Naive thymus-derived CD8-positive, alpha-beta T cell (primary cell): ENCODE measurements around the gene TMEFF2. TPM values are rescaled to one million over a fixed set of nuclear protein-coding genes. Genes with fewer than 3 reads are reported as not detected.

Source experiments
- ATAC-seq, 2 donors: fragments of 150-1000 bp; cut with Tn5 transposase in 1 of 2; sonication (Bioruptor Pico), chemical (Tn5 transposase) in 1 of 2; 1 replicate in 1 of 2; 2 replicates in 1 of 2; pipeline ENCODE4 v1.10.0; 2021; ENCODE audit warnings: mild to moderate bottlenecking in 2 of 2, moderate library complexity in 2 of 2
- POLR2A ChIA-PET: fragments of 350-600 bp; sonication (Branson Sonifier 250); formaldehyde crosslinking; loops from one replicate; lab custom pipeline; 2021; ENCODE audit warnings: antibody characterized with exemption; lab: Charles Lee
- DNase-seq, 10 donors: peaks; one replicate each; pipeline versions ENCODE4 v3.0.0 to v3.0.0-alpha.2; 2020 to 2022
- H3K27ac Mint-ChIP-seq, 10 donors: one replicate each; pipeline ENCODE4 v1.8.0; 2020 to 2022; ENCODE audit warnings: mild to moderate bottlenecking in 10 of 10, mixed read lengths in 10 of 10, moderate library complexity in 4 of 10, inconsistent platforms in 1 of 10
- H3K27me3 Mint-ChIP-seq, 5 donors: one replicate each; pipeline ENCODE4 v1.8.0; 2021 to 2022; ENCODE audit warnings: mixed read lengths in 5 of 5
- H3K36me3 Mint-ChIP-seq, 3 donors: one replicate each; pipeline ENCODE4 v1.8.0; 2020 to 2022; ENCODE audit warnings: mixed read lengths in 3 of 3, mild to moderate bottlenecking in 2 of 3, inconsistent platforms in 1 of 3
- H3K4me1 Mint-ChIP-seq, 4 donors: one replicate each; pipeline ENCODE4 v1.8.0; 2021 to 2022; ENCODE audit warnings: mixed read lengths in 4 of 4
- H3K4me3 Mint-ChIP-seq, 10 donors: one replicate each; pipeline ENCODE4 v1.8.0; 2020 to 2022; ENCODE audit warnings: mild to moderate bottlenecking in 10 of 10, mixed read lengths in 10 of 10, moderate library complexity in 6 of 10, inconsistent platforms in 1 of 10
- H3K9me3 Mint-ChIP-seq, 9 donors: one replicate each; pipeline ENCODE4 v1.8.0; 2020 to 2022; ENCODE audit warnings: mixed read lengths in 9 of 9, mild to moderate bottlenecking in 3 of 9, inconsistent platforms in 1 of 9, moderate library complexity in 1 of 9
- polyA plus RNA-seq, 3 donors: library from polyadenylated mRNA; unstranded; fragments of 300-500 nt; fragmentation: Illumina TruSeq; gene quantifications; one replicate each; pipeline ENCODE4 v1.2.3, GENCODE V29; 2021
- total RNA-seq, 8 experiments: library from RNA in 2 of 8; stranded (reverse) in 2 of 8; gene quantifications; one replicate each; pipeline ENCODE4 v1.2.3 and lab custom pipeline; 2021 to 2026

Gene TMEFF2
- total and polyA plus RNA-seq, 5 experiments from 2014 or later, result not detected

GRCh38 chr2:192201116-192201515, 6.4 kb upstream of the TMEFF2 start:
- H3K36me3 Mint-ChIP-seq, result no peaks in the 10 kb centered on the region
- POLR2A ChIA-PET, result no interaction called here

GRCh38 chr2:192197357-192197756, 2.6 kb upstream of the TMEFF2 start:
- Mint-ChIP-seq H3K4me3 (no peak overlapping the region), H3K9me3 (no peaks in the 10 kb centered on the region), H3K27me3 (peaks cover 35 to 55% (median 48%) of the 10 kb centered on the region in 5 donors), H3K4me1 (peaks cover 19 to 31% (median 27%) of the 10 kb centered on the region in 4 donors), H3K27ac (no peak overlapping the region), H3K36me3 (no peaks in the 10 kb centered on the region)
- POLR2A ChIA-PET, result no interaction called here
- ATAC-seq, result no peak
- DNase-seq, result no peak

More at GRCh38 chr2:192201116-192201515, 6.4 kb upstream of the TMEFF2 start:
- Mint-ChIP-seq H3K27ac (no peak overlapping the region), H3K4me3 (no peak overlapping the region), H3K9me3 (no peaks in the 10 kb centered on the region), H3K27me3 (peaks cover 18 to 31% (median 20%) of the 10 kb centered on the region in 5 donors), H3K4me1 (peaks cover 6 to 8% (median 8%) of the 10 kb centered on the region in 4 donors)
- no peak for DNase-seq
- ATAC-seq, result no peak

DNA sequence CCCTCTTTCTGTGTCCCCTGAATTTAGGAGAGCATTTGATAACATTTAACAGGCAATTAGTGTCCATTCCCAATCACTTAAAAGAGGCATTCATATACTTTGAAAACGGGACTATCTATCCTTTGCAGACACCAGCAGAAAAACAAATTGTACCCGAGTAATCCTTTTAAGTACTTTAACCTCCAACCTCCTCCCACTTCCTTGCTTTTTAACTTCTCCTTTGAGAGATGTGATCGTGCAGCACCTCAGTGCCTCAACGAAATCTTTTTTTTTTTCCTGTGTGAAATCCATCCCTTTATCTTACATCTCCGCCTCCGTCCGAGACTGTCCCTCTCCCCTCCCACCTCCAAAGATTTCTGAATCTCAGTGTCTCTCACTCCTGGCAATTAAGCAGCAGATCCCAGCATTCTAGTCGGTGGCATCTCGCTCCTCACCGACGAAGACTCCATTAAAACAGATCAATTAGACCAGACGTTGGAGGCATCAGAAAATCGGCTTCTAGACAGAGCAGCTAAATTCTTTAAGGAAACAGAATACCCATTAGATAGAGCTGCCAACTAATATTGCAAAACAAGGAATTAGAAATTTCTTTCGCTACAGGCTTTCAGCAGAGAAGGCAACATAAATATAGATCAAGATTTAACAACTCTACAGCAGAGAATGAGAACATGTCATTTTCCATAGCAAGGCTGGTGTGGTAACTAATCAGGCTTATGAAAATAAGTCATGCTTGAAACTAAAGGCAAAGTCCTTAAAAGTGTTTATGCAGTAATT, 1.9 kb upstream of the TMEFF2 start:
- ATAC-seq (no peak), DNase-seq (no peak)
- H3K36me3 Mint-ChIP-seq, result no peaks in the 10 kb centered on the region
- H3K9me3 Mint-ChIP-seq, result no peaks in the 10 kb centered on the region
- no peak overlapping the region for H3K27ac Mint-ChIP-seq
- H3K27me3 Mint-ChIP-seq, result peaks cover 37 to 60% (median 55%) of the 10 kb centered on the region in 5 donors
- H3K4me3 Mint-ChIP-seq, result peak overlapping the region; percentile 70 to 93 (median 84)
- POLR2A ChIA-PET, result no interaction called here
- H3K4me1 Mint-ChIP-seq, result peaks cover 19 to 31% (median 27%) of the 10 kb centered on the region in 4 donors

DNA sequence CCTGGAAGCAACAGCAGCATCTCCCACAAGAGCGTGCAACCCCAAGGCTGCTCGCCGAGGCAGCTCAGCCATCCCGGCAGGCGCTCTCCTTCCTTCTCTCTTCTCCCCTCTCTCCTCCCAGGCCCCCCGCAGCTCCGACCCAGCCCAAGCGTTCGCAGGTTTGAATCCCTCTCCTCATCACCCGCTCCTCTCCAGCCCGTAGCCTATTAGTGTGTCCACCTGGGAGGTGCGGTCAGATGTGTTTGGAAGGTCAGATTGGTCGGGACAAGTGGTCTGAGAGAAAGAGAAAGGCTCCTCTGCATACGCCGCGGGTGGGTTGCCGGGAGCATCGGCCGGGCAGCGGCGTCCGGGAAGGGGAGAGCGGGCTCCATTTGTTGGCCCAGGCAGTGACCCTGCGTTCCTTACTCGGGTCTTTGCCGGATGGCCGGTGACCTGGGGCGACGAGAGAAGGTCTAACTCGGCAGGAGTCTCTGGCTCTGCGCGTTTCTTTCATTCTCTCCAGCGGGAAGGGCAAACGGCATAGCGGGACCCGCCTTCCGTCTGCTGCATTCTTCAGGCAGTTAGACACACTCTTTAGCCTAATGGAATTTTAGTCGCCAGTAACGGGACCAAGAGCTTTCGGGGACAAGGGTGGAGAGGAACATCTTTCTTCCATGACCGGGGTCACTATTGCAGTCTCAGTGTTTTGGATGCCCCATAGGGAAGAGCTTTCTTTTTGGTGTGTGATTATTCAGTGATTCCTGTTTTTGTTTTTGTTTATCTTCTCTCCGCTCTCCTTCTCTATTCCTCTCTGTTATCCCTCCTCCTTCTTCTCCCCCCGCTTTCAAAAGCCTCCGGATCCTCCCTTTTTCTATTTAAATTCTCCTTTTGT, 1.1 kb upstream of the TMEFF2 start:
- Mint-ChIP-seq H3K27me3 (peaks cover 39 to 65% (median 60%) of the 10 kb centered on the region in 5 donors), H3K4me1 (peaks cover 19 to 31% (median 27%) of the 10 kb centered on the region in 4 donors), H3K4me3 (peak overlapping the region; percentile 70 to 93 (median 84)), H3K36me3 (no peaks in the 10 kb centered on the region), H3K9me3 (no peaks in the 10 kb centered on the region), H3K27ac (no peak overlapping the region)
- ATAC-seq (peak; percentile 29 to 41), DNase-seq (peak in 3 of 10 donors; percentile 1 to 17 (median 17))
- POLR2A ChIA-PET, result no interaction called here

DNA sequence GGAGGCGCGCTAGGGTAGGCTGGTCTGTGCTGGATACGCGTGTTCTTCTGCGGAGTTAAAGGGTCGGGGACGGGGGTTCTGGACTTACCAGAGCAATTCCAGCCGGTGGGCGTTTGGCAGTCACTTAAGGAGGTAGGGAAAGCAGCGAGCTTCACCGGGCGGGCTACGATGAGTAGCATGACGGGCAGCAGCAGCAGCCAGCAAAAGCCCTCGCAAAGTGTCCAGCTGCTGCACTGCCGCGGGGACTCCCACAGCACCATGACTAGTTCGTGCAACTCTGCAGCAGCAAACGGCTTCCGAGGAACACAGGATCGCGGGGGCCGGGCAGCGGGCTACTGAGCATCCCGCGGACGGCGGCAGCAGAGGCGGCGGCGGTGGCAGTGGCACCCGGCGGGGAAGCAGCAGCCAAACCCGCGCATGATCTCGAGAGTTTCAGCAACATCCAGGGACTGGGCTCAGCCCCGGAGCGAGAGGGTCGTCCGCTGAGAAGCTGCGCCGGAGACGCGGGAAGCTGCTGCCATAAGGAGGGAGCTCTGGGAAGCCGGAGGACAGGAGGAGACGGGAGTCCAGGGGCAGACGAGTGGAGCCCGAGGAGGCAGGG, 368 bp downstream of the TMEFF2 start:
- peaks cover 19 to 31% (median 27%) of the 10 kb centered on the region in 4 donors for H3K4me1 Mint-ChIP-seq
- peak in 6 of 10 donors; percentile 1 to 60 (median 20) for DNase-seq
- H3K27ac Mint-ChIP-seq, result no peak overlapping the region
- no peaks in the 10 kb centered on the region for H3K9me3 Mint-ChIP-seq
- ATAC-seq, result peak; percentile 45 to 48
- peak overlapping the region; percentile 77 to 93 (median 84) for H3K4me3 Mint-ChIP-seq
- peaks cover 41 to 77% (median 67%) of the 10 kb centered on the region in 5 donors for H3K27me3 Mint-ChIP-seq
- H3K36me3 Mint-ChIP-seq, result no peaks in the 10 kb centered on the region
- POLR2A ChIA-PET, result no interaction called here

GRCh38 chr2:192190474-192190873, 4.3 kb downstream of the TMEFF2 start:
- Mint-ChIP-seq H3K27me3 (peaks cover 34 to 92% (median 55%) of the 10 kb centered on the region in 5 donors), H3K36me3 (no peaks in the 10 kb centered on the region), H3K9me3 (no peaks in the 10 kb centered on the region), H3K4me1 (peaks cover 9 to 17% (median 12%) of the 10 kb centered on the region in 4 donors), H3K27ac (no peak overlapping the region), H3K4me3 (no peak overlapping the region)
- ATAC-seq (no peak), DNase-seq (no peak)
- POLR2A ChIA-PET, result no interaction called here

- Mint-ChIP-seq H3K9me3 (no peaks in the 10 kb centered on the region), H3K4me3 (no peak overlapping the region), H3K36me3 (no peaks in the 10 kb centered on the region), H3K27me3 (peaks cover 24 to 74% (median 29%) of the 10 kb centered on the region in 5 donors), H3K27ac (no peak overlapping the region), H3K4me1 (no peaks in the 10 kb centered on the region)
- ATAC-seq (no peak), DNase-seq (no peak)
- POLR2A ChIA-PET, result no interaction called here
Observed at GRCh38 chr2:192186806-192187205, 7.9 kb downstream of the TMEFF2 start.

GRCh38 chr2:192184349-192184748, 10.4 kb downstream of the TMEFF2 start:
- Mint-ChIP-seq H3K4me1 (no peaks in the 10 kb centered on the region), H3K27ac (no peak overlapping the region), H3K9me3 (no peaks in the 10 kb centered on the region), H3K36me3 (no peaks in the 10 kb centered on the region), H3K27me3 (peaks cover 13 to 51% (median 18%) of the 10 kb centered on the region in 5 donors), H3K4me3 (no peak overlapping the region)
- DNase-seq (no peak), ATAC-seq (no peak)
- POLR2A ChIA-PET, result no interaction called here

DNA sequence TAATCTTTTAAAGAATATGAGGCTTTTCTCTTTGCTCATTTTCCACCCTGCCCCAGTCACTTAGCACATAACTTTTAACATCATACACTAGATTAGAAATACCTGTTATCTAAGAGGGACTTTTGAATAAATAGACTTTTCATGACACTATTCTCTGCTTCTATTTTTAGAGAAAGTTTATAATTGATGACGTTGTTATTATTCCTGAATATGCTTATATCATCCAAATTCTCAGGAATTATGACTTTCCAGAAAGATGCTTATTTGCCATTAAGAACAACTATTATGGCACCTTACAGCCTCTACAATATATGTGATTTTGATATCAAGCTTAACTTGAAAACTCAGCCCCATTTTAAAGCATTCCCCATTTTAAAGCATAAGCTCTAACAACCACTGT, 11.4 kb downstream of the TMEFF2 start:
- Mint-ChIP-seq H3K36me3 (no peaks in the 10 kb centered on the region), H3K27me3 (peaks cover 8 to 42% (median 14%) of the 10 kb centered on the region in 5 donors), H3K4me1 (no peaks in the 10 kb centered on the region), H3K9me3 (no peaks in the 10 kb centered on the region), H3K4me3 (no peak overlapping the region), H3K27ac (no peak overlapping the region)
- POLR2A ChIA-PET, result no interaction called here
- DNase-seq, result no peak
- no peak for ATAC-seq

GRCh38 chr2:192166946-192167345, 27.8 kb downstream of the TMEFF2 start:
- no peak for DNase-seq
- H3K4me3 Mint-ChIP-seq, result no peak overlapping the region

DNA sequence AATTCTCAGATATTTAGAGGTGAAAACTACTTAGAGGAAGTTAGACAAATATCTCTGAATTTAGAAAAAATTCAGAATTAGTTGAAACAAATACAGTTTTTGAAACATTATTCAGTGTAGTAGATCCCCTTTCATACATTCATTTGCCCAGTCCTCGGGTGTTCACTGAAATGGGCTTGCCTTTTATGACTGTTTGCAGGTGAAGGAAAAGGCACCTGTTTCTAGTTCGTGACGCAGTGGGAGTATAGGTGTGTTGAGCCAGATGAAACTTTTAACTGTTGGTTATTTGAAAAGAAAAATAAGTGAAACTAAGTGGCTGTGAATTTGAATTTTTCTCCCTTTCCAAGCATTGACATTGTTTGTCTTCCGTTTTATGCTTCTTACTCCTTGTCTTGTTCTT, 28.9 kb downstream of the TMEFF2 start:
- DNase-seq, result no peak

More at GRCh38 chr2:192166946-192167345, 27.8 kb downstream of the TMEFF2 start:
- Mint-ChIP-seq H3K36me3 (no peaks in the 10 kb centered on the region), H3K4me1 (peaks cover under 1 to 5% (median 3%) of the 10 kb centered on the region in 4 donors), H3K27ac (no peak overlapping the region), H3K9me3 (no peaks in the 10 kb centered on the region), H3K27me3 (peaks cover 8 to 29% (median 17%) of the 10 kb centered on the region in 5 donors)
- no peak for ATAC-seq
- POLR2A ChIA-PET, result no interaction called here

DNA sequence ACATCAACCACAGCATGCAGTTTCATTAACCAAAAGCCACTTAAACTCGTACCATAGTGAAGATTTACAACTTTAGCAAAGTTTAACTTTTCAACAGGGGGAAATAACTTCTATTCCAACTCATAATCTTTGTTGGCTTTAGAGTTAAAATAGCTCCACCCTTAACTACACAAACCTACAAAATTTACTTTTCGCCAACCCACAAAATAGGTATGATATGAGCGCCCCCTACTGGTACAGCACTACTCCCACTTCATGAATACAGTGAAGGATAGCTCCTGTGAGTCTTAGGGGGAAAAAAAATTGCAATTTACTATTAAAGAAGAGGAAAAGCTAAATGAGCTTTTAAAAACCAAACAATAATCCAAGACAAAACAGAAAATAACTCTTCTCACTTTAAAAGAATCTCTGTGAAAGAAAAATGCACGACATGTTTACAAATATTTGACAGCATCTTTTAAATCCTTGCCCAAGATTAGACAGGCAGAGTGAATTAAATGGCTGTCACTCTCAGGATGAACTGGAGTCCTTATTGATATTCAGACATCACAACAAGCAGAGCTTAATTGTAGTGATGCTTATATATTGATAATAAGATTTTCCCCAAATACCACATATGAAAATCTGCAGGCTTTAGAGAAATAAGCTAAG, 32.2 kb downstream of the TMEFF2 start:
- H3K4me1 Mint-ChIP-seq, result peaks cover 5 to 13% (median 10%) of the 10 kb centered on the region in 4 donors
- H3K36me3 Mint-ChIP-seq, result no peaks in the 10 kb centered on the region
- POLR2A ChIA-PET, result interaction anchor here (0.6 kb wide), 1 partner anchor 579 kb away, joined by 3 read pairs; no protein-coding TSS in a partner anchor
- peak overlapping the region in 1 of 10 donors; percentile 12 for H3K27ac Mint-ChIP-seq
- ATAC-seq (peak; percentile 61 to 75), DNase-seq (peak; percentile 31 to 77 (median 59))
- peaks cover 2 to 16% (median 5%) of the 10 kb centered on the region in 5 donors for H3K27me3 Mint-ChIP-seq
- no peaks in the 10 kb centered on the region for H3K9me3 Mint-ChIP-seq
- peak overlapping the region in 4 of 10 donors; percentile 7 to 35 (median 19) for H3K4me3 Mint-ChIP-seq

More for the DNA sequence above, 28.9 kb downstream of the TMEFF2 start:
- no peak overlapping the region for H3K27ac Mint-ChIP-seq
- H3K9me3 Mint-ChIP-seq, result no peaks in the 10 kb centered on the region
- ATAC-seq, result no peak
- H3K27me3 Mint-ChIP-seq, result peaks cover 2 to 19% (median 12%) of the 10 kb centered on the region in 5 donors
- POLR2A ChIA-PET, result no interaction called here
- no peaks in the 10 kb centered on the region for H3K36me3 Mint-ChIP-seq
- no peak overlapping the region for H3K4me3 Mint-ChIP-seq
- H3K4me1 Mint-ChIP-seq, result peaks cover 5 to 13% (median 10%) of the 10 kb centered on the region in 4 donors
